ENCODE measurements around the gene NCOA7.
"Not testable (repeated sequence)": the region's sequence is repeated elsewhere in the genome, so short reads cannot be mapped to it uniquely, and the experiment has no call there.

NCOA7 gene

DNA sequence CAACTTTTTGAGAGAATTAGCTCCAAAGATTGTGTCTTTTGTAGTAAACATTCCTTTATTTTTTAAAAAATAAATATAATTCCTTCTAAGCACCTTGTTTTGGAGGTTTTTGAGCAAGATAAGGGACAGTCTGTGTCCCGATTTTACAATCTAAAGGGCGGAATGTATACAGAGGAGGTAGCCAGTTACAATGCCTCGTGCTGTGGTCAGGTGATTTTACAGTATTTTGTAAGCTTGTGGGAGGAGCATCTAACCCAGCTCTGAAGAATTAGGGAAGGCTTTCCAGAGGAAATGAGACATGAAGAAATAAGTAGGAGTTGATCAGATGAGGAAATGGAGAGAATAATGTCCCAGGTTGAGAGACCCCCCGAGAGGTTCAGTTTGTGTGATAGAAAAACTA lies 167.1 kb downstream of the NCOA7 start:
- ATAC-seq (no peak), DNase-seq (no peak)
- H3K9me3 Mint-ChIP-seq: no peaks in the 10 kb centered on the region
- H3K27me3 Mint-ChIP-seq: no peaks in the 10 kb centered on the region
- H3K4me3 Mint-ChIP-seq: no peak overlapping the region
- H3K27ac Mint-ChIP-seq: no peak overlapping the region
- H3K4me1 Mint-ChIP-seq: peaks cover 10% of the 10 kb centered on the region
- no peaks in the 10 kb centered on the region for H3K36me3 Mint-ChIP-seq (ENCODE audit: low read depth)

- H3K4me3 Mint-ChIP-seq: no peak overlapping the region
- H3K27ac Mint-ChIP-seq: no peak overlapping the region
- H3K9me3 Mint-ChIP-seq: no peaks in the 10 kb centered on the region
- H3K4me1 Mint-ChIP-seq: peaks cover 10% of the 10 kb centered on the region
- ATAC-seq: no peak
- DNase-seq: no peak
- H3K27me3 Mint-ChIP-seq: no peaks in the 10 kb centered on the region
- no peaks in the 10 kb centered on the region for H3K36me3 Mint-ChIP-seq (ENCODE audit: low read depth)
Measured at GRCh38 chr6:125959041-125959440, 168.3 kb downstream of the NCOA7 start.

- Mint-ChIP-seq H3K4me3 (no peak overlapping the region), H3K27me3 (no peaks in the 10 kb centered on the region), H3K36me3 (ENCODE audit: low read depth) (no peaks in the 10 kb centered on the region), H3K4me1 (peaks cover 4% of the 10 kb centered on the region), H3K9me3 (no peaks in the 10 kb centered on the region), H3K27ac (no peak overlapping the region)
- DNase-seq (no peak), ATAC-seq (no peak)
Measured at GRCh38 chr6:125961117-125961516, 170.4 kb downstream of the NCOA7 start.

GRCh38 chr6:125962900-125963497 lies 172.2 kb downstream of the NCOA7 start:
- H3K27me3 Mint-ChIP-seq: no peaks in the 10 kb centered on the region
- no peak overlapping the region for H3K27ac Mint-ChIP-seq
- no peak for ATAC-seq
- peaks cover 1% of the 10 kb centered on the region for H3K4me1 Mint-ChIP-seq
- peaks cover 5% of the 10 kb centered on the region for H3K36me3 Mint-ChIP-seq (ENCODE audit: low read depth)
- no peak overlapping the region for H3K4me3 Mint-ChIP-seq
- H3K9me3 Mint-ChIP-seq: no peaks in the 10 kb centered on the region
- no peak for DNase-seq

- Mint-ChIP-seq H3K36me3 (ENCODE audit: low read depth) (peaks cover 5% of the 10 kb centered on the region), H3K27me3 (no peaks in the 10 kb centered on the region), H3K4me3 (no peak overlapping the region), H3K9me3 (no peaks in the 10 kb centered on the region), H3K4me1 (peaks cover 4% of the 10 kb centered on the region), H3K27ac (no peak overlapping the region)
- DNase-seq: no peak
- no peak for ATAC-seq
Measured at GRCh38 chr6:125963817-125964216, 173.1 kb downstream of the NCOA7 start.

DNA sequence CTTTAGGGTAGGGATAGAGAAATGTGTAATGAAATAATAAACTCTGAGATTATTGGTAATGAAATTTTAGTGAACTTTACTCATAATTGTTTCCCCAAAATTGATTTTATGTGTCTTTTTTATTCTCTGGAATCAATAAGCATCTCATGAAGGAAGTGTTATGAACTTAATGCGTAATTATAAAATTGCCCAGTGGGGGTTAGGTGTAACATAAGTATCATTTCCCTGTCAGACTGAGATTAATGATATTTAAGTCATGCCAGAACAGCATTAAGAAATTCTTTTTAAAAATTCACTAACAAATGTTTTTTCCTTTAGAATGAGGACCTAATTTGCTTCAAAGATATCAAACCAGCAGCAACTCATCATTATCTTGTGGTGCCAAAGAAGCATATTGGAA lies 175.8 kb downstream of the NCOA7 start:
- Mint-ChIP-seq H3K4me3 (no peak overlapping the region), H3K36me3 (ENCODE audit: low read depth) (peaks cover 5% of the 10 kb centered on the region), H3K27ac (no peak overlapping the region), H3K9me3 (no peaks in the 10 kb centered on the region), H3K4me1 (peaks cover 2% of the 10 kb centered on the region), H3K27me3 (no peaks in the 10 kb centered on the region)
- DNase-seq (no peak), ATAC-seq (no peak)

DNA sequence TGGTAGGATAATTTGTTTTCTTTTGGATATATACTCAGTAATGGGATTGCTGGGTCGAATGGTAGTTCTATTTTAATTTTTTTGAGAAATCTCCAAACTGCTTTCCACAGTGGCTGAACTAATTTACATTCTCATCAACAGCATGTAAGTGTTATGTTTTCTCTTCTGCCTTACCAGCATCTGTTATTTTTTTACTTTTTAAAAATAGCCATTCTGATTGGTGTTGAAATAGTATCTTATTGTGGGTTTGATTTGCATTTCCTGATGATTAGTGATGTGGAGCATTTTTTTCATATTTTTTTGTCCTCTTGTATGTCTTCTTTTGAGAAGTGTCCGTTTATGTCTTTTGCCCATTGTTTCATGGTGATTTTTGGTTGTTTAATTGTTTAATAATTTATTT lies 177.7 kb downstream of the NCOA7 start:
- no peak for ATAC-seq
- Mint-ChIP-seq H3K27me3 (no peaks in the 10 kb centered on the region), H3K4me1 (peaks cover 2% of the 10 kb centered on the region), H3K36me3 (ENCODE audit: low read depth) (peaks cover 5% of the 10 kb centered on the region), H3K27ac (no peak overlapping the region), H3K4me3 (no peak overlapping the region), H3K9me3 (no peaks in the 10 kb centered on the region)
- DNase-seq: no peak

GRCh38 chr6:125970760-125971159 lies 180.0 kb downstream of the NCOA7 start:
- ATAC-seq (no peak), DNase-seq (no peak)
- no peaks in the 10 kb centered on the region for H3K27me3 Mint-ChIP-seq
- no peaks in the 10 kb centered on the region for H3K9me3 Mint-ChIP-seq
- no peak overlapping the region for H3K4me3 Mint-ChIP-seq
- H3K4me1 Mint-ChIP-seq: peaks cover 8% of the 10 kb centered on the region
- no peak overlapping the region for H3K27ac Mint-ChIP-seq
- peaks cover 6% of the 10 kb centered on the region for H3K36me3 Mint-ChIP-seq (ENCODE audit: low read depth)

DNA sequence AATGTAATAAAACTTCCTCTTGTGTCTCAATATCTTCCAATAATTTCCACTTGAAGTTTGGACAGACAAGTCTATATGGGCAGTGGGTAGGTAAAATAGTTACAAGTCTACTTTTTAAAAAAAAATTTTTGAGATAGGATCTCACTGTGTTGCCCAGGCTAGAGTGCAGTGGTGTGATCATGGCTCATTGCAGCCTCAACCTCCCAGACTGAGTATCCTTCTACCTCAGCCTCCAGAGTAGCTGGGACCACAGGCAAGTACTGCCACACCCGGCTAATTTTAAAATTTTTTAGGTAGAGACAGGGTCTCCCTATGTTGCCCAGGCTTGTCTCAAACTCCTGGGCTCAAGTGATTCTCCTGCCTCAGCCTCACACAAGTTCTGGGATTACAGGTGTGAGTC lies 181.7 kb downstream of the NCOA7 start:
- not testable (repeated sequence) for H3K27ac Mint-ChIP-seq

GRCh38 chr6:125974214-125974866 lies 183.6 kb downstream of the NCOA7 start:
- Mint-ChIP-seq H3K36me3 (ENCODE audit: low read depth) (peaks cover 1% of the 10 kb centered on the region), H3K9me3 (no peaks in the 10 kb centered on the region), H3K4me1 (peaks cover 5% of the 10 kb centered on the region), H3K27me3 (no peaks in the 10 kb centered on the region), H3K4me3 (no peak overlapping the region), H3K27ac (no peak overlapping the region)
- no peak for ATAC-seq
- no peak for DNase-seq

More for the DNA sequence above, 181.7 kb downstream of the NCOA7 start:
- DNase-seq; H3K27me3 Mint-ChIP-seq; H3K4me3 Mint-ChIP-seq; H3K9me3 Mint-ChIP-seq; H3K4me1 Mint-ChIP-seq; H3K36me3 Mint-ChIP-seq (ENCODE audit: low read depth); ATAC-seq: not testable (repeated sequence)

DNA sequence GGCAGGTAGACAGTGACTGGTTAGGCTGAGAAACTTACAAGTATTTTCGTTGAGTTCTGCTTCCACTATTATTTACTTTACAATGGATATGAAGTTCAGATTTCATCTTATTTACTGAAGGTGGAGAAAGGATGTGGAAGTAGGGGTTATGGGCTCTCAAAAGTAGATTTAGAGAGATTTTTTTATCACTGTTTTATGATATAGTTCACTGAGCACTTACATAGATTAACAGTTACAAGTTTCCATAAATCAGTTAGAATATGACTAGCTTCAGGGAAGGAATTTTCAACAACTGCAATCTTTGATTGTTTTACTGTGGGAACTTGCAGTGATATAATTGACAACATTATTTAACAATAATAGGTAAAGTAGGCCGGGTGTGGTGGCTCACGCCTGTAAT lies 188.3 kb downstream of the NCOA7 start:
- no peaks in the 10 kb centered on the region for H3K9me3 Mint-ChIP-seq
- no peak overlapping the region for H3K27ac Mint-ChIP-seq
- peaks cover 1% of the 10 kb centered on the region for H3K36me3 Mint-ChIP-seq (ENCODE audit: low read depth)
- ATAC-seq: no peak
- DNase-seq: no peak
- no peak overlapping the region for H3K4me3 Mint-ChIP-seq
- H3K27me3 Mint-ChIP-seq: no peaks in the 10 kb centered on the region
- H3K4me1 Mint-ChIP-seq: peaks cover 5% of the 10 kb centered on the region
